WTC11 (cell line): ENCODE results near the gene CHST14.

Experiments
- ATF2 ChIP-seq: sonication (generic); formaldehyde crosslinking; IDR thresholded peaks from 2 replicates; pipeline ENCODE4 v1.8.1; 2022; ENCODE audit warnings: low read depth, missing genetic modification reagents, borderline replicate concordance
- CREM ChIP-seq: sonication (generic); formaldehyde crosslinking; IDR thresholded peaks from 2 replicates; pipeline ENCODE4 v1.8.1; 2022; ENCODE audit warnings: mild to moderate bottlenecking, missing genetic modification reagents, moderate library complexity
- CTCF ChIP-seq: fragments of 200-600 bp; IDR thresholded peaks from 2 replicates; pipeline ENCODE4 v1.8.0; 2022; ENCODE audit warnings: antibody characterized with exemption
- JUN ChIP-seq: sonication (generic); formaldehyde crosslinking; IDR thresholded peaks from 2 replicates; pipeline ENCODE4 v1.8.0; 2023; ENCODE audit warnings: mild to moderate bottlenecking, missing genetic modification reagents
- NR3C1 ChIP-seq: sonication (generic); formaldehyde crosslinking; conservative IDR thresholded peaks from 2 replicates; pipeline ENCODE4 v1.8.1; 2023; ENCODE audit warnings: low read depth, mild to moderate bottlenecking, missing genetic modification reagents
- PRDM15 ChIP-seq: sonication (generic); formaldehyde crosslinking; IDR thresholded peaks from 2 replicates; pipeline ENCODE4 v1.8.0; 2022; ENCODE audit warnings: missing genetic modification reagents
- RELA ChIP-seq: sonication (generic); formaldehyde crosslinking; IDR thresholded peaks from 2 replicates; pipeline ENCODE4 v1.8.1; 2022; ENCODE audit warnings: missing genetic modification reagents, mild to moderate bottlenecking, borderline replicate concordance

- TF ChIP-seq NR3C1 (CRISPR knock-in tag) (no peak), CTCF (no peak), PRDM15 (CRISPR knock-in tag) (no peak), CREM (no peak), RELA (CRISPR knock-in tag) (no peak), ATF2 (CRISPR knock-in tag) (no peak), JUN (CRISPR knock-in tag) (no peak)
Measured at GRCh38 chr15:40465939-40466338, 4.8 kb upstream of the CHST14 start.
